Activated CD8-positive, alpha-beta T cell treated with anti-CD3 and anti-CD28 coated beads, Interleukin-2, amount 10 ng/mL, durations not matched to agents 7 days and 5 days (primary cell): ENCODE measurements around the gene PCDHGA3. TPM values are rescaled to one million over a fixed set of nuclear protein-coding genes. Genes with fewer than 3 reads are reported as not detected.
A peak's percentile ranks its signal among the peaks of the same experiment; 100 is the strongest.
"Not testable (repeated sequence)": the region's sequence is repeated elsewhere in the genome, so short reads cannot be mapped to it uniquely, and the experiment has no call there.

Source experiments
- ATAC-seq: fragments of 150-1000 bp; cut with Tn5 transposase; one replicate; pipeline ENCODE4 v1.10.0; 2021; ENCODE audit warnings: moderate library complexity
- CTCF ChIA-PET: fragments of 350-600 bp; sonication (Branson Sonifier 250); formaldehyde crosslinking; loops from one replicate; lab custom pipeline; 2021; ENCODE audit warnings: antibody characterized with exemption; lab: Charles Lee
- POLR2A ChIA-PET: fragments of 350-600 bp; sonication (Branson Sonifier 250); formaldehyde crosslinking; loops from one replicate; lab custom pipeline; 2021; ENCODE audit warnings: antibody characterized with exemption; lab: Charles Lee
- DNase-seq: peaks from one replicate; pipeline ENCODE4 v3.0.0-alpha.2; 2020
- H3K27ac Mint-ChIP-seq: one replicate; pipeline ENCODE4 v1.8.0; 2021; ENCODE audit warnings: mild to moderate bottlenecking, mixed read lengths
- H3K27me3 Mint-ChIP-seq: one replicate; pipeline ENCODE4 v1.8.0; 2021; ENCODE audit warnings: low read depth, mixed read lengths
- H3K36me3 Mint-ChIP-seq: one replicate; pipeline ENCODE4 v1.8.0; 2021; ENCODE audit warnings: low read depth, mixed read lengths
- H3K4me1 Mint-ChIP-seq: one replicate; pipeline ENCODE4 v1.8.0; 2021; ENCODE audit warnings: low read depth, mixed read lengths
- H3K4me3 Mint-ChIP-seq: one replicate; pipeline ENCODE4 v1.8.0; 2021; ENCODE audit warnings: mild to moderate bottlenecking, mixed read lengths
- H3K9me3 Mint-ChIP-seq: one replicate; pipeline ENCODE4 v1.8.0; 2022; ENCODE audit warnings: mixed read lengths; ENCODE audit not compliant: insufficient read depth
- total RNA-seq, 2 experiments: library from RNA; stranded (reverse); gene quantifications; one replicate each; pipeline ENCODE4 v1.2.3, GENCODE V29; 2021

PCDHGA3 gene
- total RNA-seq, 2 experiments from 2014 or later, result not detected

GRCh38 chr5:141384471-141385267, 41.0 kb downstream of the PCDHGA3 start:
- peaks cover 40% of the 10 kb centered on the region for H3K27me3 Mint-ChIP-seq
- H3K9me3 Mint-ChIP-seq, result peaks cover 33% of the 10 kb centered on the region
- H3K4me3 Mint-ChIP-seq, result no peak overlapping the region
- no peak for ATAC-seq
- CTCF ChIA-PET, result interaction anchor here (1.1 kb wide), 1 partner anchor 15 kb away, joined by 3 read pairs; the partner anchor contains the start of gene PCDHGB3
- peaks cover 2% of the 10 kb centered on the region for H3K36me3 Mint-ChIP-seq
- POLR2A ChIA-PET, result no interaction called here
- no peak for DNase-seq
- no peaks in the 10 kb centered on the region for H3K4me1 Mint-ChIP-seq
- no peak overlapping the region for H3K27ac Mint-ChIP-seq

- Mint-ChIP-seq H3K27me3 (peaks cover 38% of the 10 kb centered on the region), H3K9me3 (peaks cover 34% of the 10 kb centered on the region), H3K4me3 (peak within 1 kb of the TSS; percentile 0)
- CTCF ChIA-PET, result interaction anchor here (2.5 kb wide), 1 partner anchor 26 kb away, joined by 9 read pairs; the partner anchor contains the start of gene PCDHGA10
- POLR2A ChIA-PET, H3K4me1 Mint-ChIP-seq, H3K36me3 Mint-ChIP-seq, H3K27ac Mint-ChIP-seq: not testable (repeated sequence)
- DNase-seq (peak; percentile 34), ATAC-seq (peak; percentile 44)
Measured at GRCh38 chr5:141387557-141388311, 44.1 kb downstream of the PCDHGA3 start, which contains the start of gene PCDHGB4. Gene PCDHGB4, plus strand, starts transcription at chr5:141387698. Its CDS starts 187 bp downstream, at chr5:141387885.

- POLR2A ChIA-PET, result no interaction called here
- no peak for DNase-seq
- H3K27ac Mint-ChIP-seq, result no peak overlapping the region
- H3K36me3 Mint-ChIP-seq, result peaks cover 5% of the 10 kb centered on the region
- ATAC-seq, result no peak
- no peaks in the 10 kb centered on the region for H3K4me1 Mint-ChIP-seq
- peak overlapping the region; percentile 0 for H3K4me3 Mint-ChIP-seq
- H3K9me3 Mint-ChIP-seq, result peaks cover 32% of the 10 kb centered on the region
- H3K27me3 Mint-ChIP-seq, result peaks cover 32% of the 10 kb centered on the region
- CTCF ChIA-PET, result interaction anchor here (0.8 to 2.5 kb wide), 2 partner anchors 25 to 125 kb away, joined by 3 to 9 read pairs; partner anchors contain the start of gene PCDHGA10
Measured at GRCh38 chr5:141388661-141389060, 45.0 kb downstream of the PCDHGA3 start.

- Mint-ChIP-seq H3K27ac (no peak overlapping the region), H3K27me3 (peaks cover 30% of the 10 kb centered on the region), H3K4me3 (no peak overlapping the region), H3K36me3 (peaks cover 6% of the 10 kb centered on the region), H3K4me1 (no peaks in the 10 kb centered on the region), H3K9me3 (peaks cover 34% of the 10 kb centered on the region)
- ChIA-PET CTCF (interaction anchor here (0.8 to 2.5 kb wide), 2 partner anchors 24 to 124 kb away, joined by 3 to 9 read pairs; partner anchors contain the start of gene PCDHGA10), POLR2A (no interaction called here)
- no peak for ATAC-seq
- no peak for DNase-seq
Measured at GRCh38 chr5:141389153-141390042, 45.8 kb downstream of the PCDHGA3 start.

GRCh38 chr5:141392429-141393198, 49.0 kb downstream of the PCDHGA3 start, which contains the start of gene PCDHGA8:
Gene PCDHGA8, plus strand, starts transcription at chr5:141392633. Its CDS starts 181 bp downstream, at chr5:141392814.
- H3K9me3 Mint-ChIP-seq, result peaks cover 39% of the 10 kb centered on the region
- no peak for ATAC-seq
- CTCF ChIA-PET, result interaction anchor here (1.0 to 2.2 kb wide), 5 partner anchors 21 to 120 kb away, joined by 3 to 8 read pairs (median 6); partner anchors contain the start of genes PCDHGA10, PCDHGA11, PCDHGA12 and TAF7
- H3K27ac Mint-ChIP-seq, result no peak within 1 kb of the TSS
- peaks cover 35% of the 10 kb centered on the region for H3K27me3 Mint-ChIP-seq
- H3K36me3 Mint-ChIP-seq, result peaks cover 9% of the 10 kb centered on the region
- POLR2A ChIA-PET, result no interaction called here
- H3K4me3 Mint-ChIP-seq, result no peak within 1 kb of the TSS
- no peak for DNase-seq
- H3K4me1 Mint-ChIP-seq, result no peaks in the 10 kb centered on the region

- ATAC-seq (no peak), DNase-seq (no peak)
- POLR2A ChIA-PET, result no interaction called here
- Mint-ChIP-seq H3K27ac (no peak overlapping the region), H3K36me3 (peaks cover 9% of the 10 kb centered on the region), H3K27me3 (peaks cover 34% of the 10 kb centered on the region), H3K4me3 (no peak overlapping the region), H3K4me1 (no peaks in the 10 kb centered on the region), H3K9me3 (peaks cover 39% of the 10 kb centered on the region)
- CTCF ChIA-PET, result interaction anchor here (1.0 to 2.2 kb wide), 4 partner anchors 20 to 120 kb away, joined by 3 to 8 read pairs (median 6); partner anchors contain the start of genes PCDHGA10, PCDHGA11 and PCDHGA12
Measured at GRCh38 chr5:141393267-141393666, 49.6 kb downstream of the PCDHGA3 start.

GRCh38 chr5:141394401-141395187, 51.0 kb downstream of the PCDHGA3 start:
- Mint-ChIP-seq H3K9me3 (peaks cover 38% of the 10 kb centered on the region), H3K27me3 (peaks cover 35% of the 10 kb centered on the region), H3K36me3 (peaks cover 15% of the 10 kb centered on the region)
- H3K27ac Mint-ChIP-seq, H3K4me3 Mint-ChIP-seq, POLR2A ChIA-PET, H3K4me1 Mint-ChIP-seq, DNase-seq, ATAC-seq: not testable (repeated sequence)
- CTCF ChIA-PET, result interaction anchor here (1.0 to 3.7 kb wide), 4 partner anchors 19 to 172 kb away, joined by 3 to 17 read pairs (median 4); partner anchors contain the start of gene PCDHGA10

Other genes starting within 250 kb of the PCDHGA3 start
- gene PCDHB2, start 249.2 kb upstream of the PCDHGA3 start, total RNA-seq, result not detected
- not detected for gene PCDHB3, start 243.4 kb upstream of the PCDHGA3 start, total RNA-seq
- not detected for gene PCDHB4, start 222.0 kb upstream of the PCDHGA3 start, total RNA-seq
- not detected for gene PCDHB5, start 208.6 kb upstream of the PCDHGA3 start, total RNA-seq
- not detected for gene PCDHB6, start 193.8 kb upstream of the PCDHGA3 start, total RNA-seq
- not detected for gene PCDHB7, start 171.2 kb upstream of the PCDHGA3 start, total RNA-seq
- not detected for gene PCDHB8, start 166.0 kb upstream of the PCDHGA3 start, total RNA-seq
- not detected for gene PCDHB16, start 161.4 kb upstream of the PCDHGA3 start, total RNA-seq
- not detected for gene PCDHB9, start 156.7 kb upstream of the PCDHGA3 start, total RNA-seq
- gene PCDHB10, start 151.5 kb upstream of the PCDHGA3 start, total RNA-seq, result not detected
- gene PCDHB11, start 144.2 kb upstream of the PCDHGA3 start, total RNA-seq, result not detected
- not detected for gene PCDHB12, start 135.1 kb upstream of the PCDHGA3 start, total RNA-seq
- gene PCDHB13, start 129.9 kb upstream of the PCDHGA3 start, total RNA-seq, result not detected
- not detected for gene PCDHB14, start 120.5 kb upstream of the PCDHGA3 start, total RNA-seq
- gene PCDHB15, start 98.4 kb upstream of the PCDHGA3 start, total RNA-seq, result not detected
- under 1 TPM; 0.39 to 0.84 TPM for gene SLC25A2, start 39.8 kb upstream of the PCDHGA3 start, total RNA-seq
- 10 to 100 TPM; 65.5 to 67.0 TPM for gene TAF7, start 23.0 kb upstream of the PCDHGA3 start, total RNA-seq
- not detected for gene PCDHGA1, start 13.3 kb upstream of the PCDHGA3 start, total RNA-seq
- not detected for gene PCDHGA2, start 5.1 kb upstream of the PCDHGA3 start, total RNA-seq
- gene PCDHGB1, start 6.3 kb downstream of the PCDHGA3 start, total RNA-seq, result not detected
- gene PCDHGA4, start 11.2 kb downstream of the PCDHGA3 start, total RNA-seq, result under 1 TPM in 1 of 2 experiments, not detected in 1; 0.10 TPM
- under 1 TPM; 0.13 TPM for gene PCDHGB2, start 16.2 kb downstream of the PCDHGA3 start, total RNA-seq
- gene PCDHGA5, start 20.3 kb downstream of the PCDHGA3 start, total RNA-seq, result under 1 TPM; 0.05 to 0.11 TPM
- gene PCDHGB3, start 26.4 kb downstream of the PCDHGA3 start, total RNA-seq, result under 1 TPM; 0.16 to 0.26 TPM
- gene PCDHGA6, start 30.1 kb downstream of the PCDHGA3 start, total RNA-seq, result under 1 TPM; 0.08 to 0.11 TPM
- not detected for gene PCDHGA7, start 38.9 kb downstream of the PCDHGA3 start, total RNA-seq
- not detected for gene PCDHGB4, start 43.9 kb downstream of the PCDHGA3 start, total RNA-seq
- gene PCDHGA8, start 48.8 kb downstream of the PCDHGA3 start, total RNA-seq, result not detected
- under 1 TPM in 1 of 2 experiments, not detected in 1; 0.16 TPM for gene PCDHGB5, start 54.1 kb downstream of the PCDHGA3 start, total RNA-seq
- under 1 TPM in 1 of 2 experiments, not detected in 1; 0.08 TPM for gene PCDHGA9, start 58.9 kb downstream of the PCDHGA3 start, total RNA-seq
- gene PCDHGB6, start 64.2 kb downstream of the PCDHGA3 start, total RNA-seq, result not detected
- gene PCDHGA10, start 69.2 kb downstream of the PCDHGA3 start, total RNA-seq, result not detected
- not detected for gene PCDHGB7, start 73.8 kb downstream of the PCDHGA3 start, total RNA-seq
- gene PCDHGA11, start 77.2 kb downstream of the PCDHGA3 start, total RNA-seq, result under 1 TPM in 1 of 2 experiments, not detected in 1; 0.05 TPM
- gene PCDHGA12, start 86.7 kb downstream of the PCDHGA3 start, total RNA-seq, result not detected
- not detected for gene PCDHGC3, start 132.1 kb downstream of the PCDHGA3 start, total RNA-seq
- gene PCDHGC4, start 141.2 kb downstream of the PCDHGA3 start, total RNA-seq, result not detected
- gene PCDHGC5, start 145.3 kb downstream of the PCDHGA3 start, total RNA-seq, result not detected